H1 (cell line): ENCODE data around the gene ARHGAP5. TPM values are rescaled to one million over a fixed set of nuclear protein-coding genes. Genes with fewer than 3 reads are reported as not detected.

ENCODE experiments used
- CTCF ChIA-PET: fragments of 300-600 bp; sonication (Branson Sonifier 250); formaldehyde crosslinking; loops from one replicate; lab custom pipeline; 2021; ENCODE audit not compliant: partially characterized antibody; lab: Charles Lee
- POLR2A ChIA-PET: fragments of 300-600 bp; sonication (Branson Sonifier 250); formaldehyde crosslinking; loops from one replicate; lab custom pipeline; 2021; ENCODE audit warnings: inconsistent platforms; ENCODE audit not compliant: partially characterized antibody; lab: Charles Lee
- DNase-seq, 2 experiments: peaks; one replicate each; pipeline versions ENCODE4 v3.0.0 to v3.0.0-alpha.2; 2010 to 2022; ENCODE audit warnings: low spot score in 2 of 2, low read depth in 1 of 2, mixed read lengths in 1 of 2
- FAIRE-seq: peaks from 2 replicates; lab custom pipeline; 2011; peaks lifted over from hg19 to GRCh38; lab: Jason Lieb, UNC
- H2AFZ ChIP-seq: 2 replicates; pipeline ENCODE4 v1.8.1; 2012; ENCODE audit warnings: low read length, inconsistent platforms
- H2AK5ac ChIP-seq: 2 replicates; pipeline ENCODE4 v1.6.1; 2013; ENCODE audit warnings: low read depth, low read length
- H2BK120ac ChIP-seq: replicated peaks from 2 replicates; pipeline ENCODE3; 2013; ENCODE audit warnings: low read depth, low read length, inconsistent platforms
- H2BK12ac ChIP-seq: 2 replicates; pipeline ENCODE4 v1.6.1; 2013; ENCODE audit warnings: low read depth, low read length
- H2BK15ac ChIP-seq: 2 replicates; pipeline ENCODE4 v1.6.1; 2013; ENCODE audit warnings: low read length
- H2BK20ac ChIP-seq: 2 replicates; pipeline ENCODE4 v1.6.1; 2013; ENCODE audit warnings: low read length
- H2BK5ac ChIP-seq: 2 replicates; pipeline ENCODE4 v1.6.1; 2013; ENCODE audit warnings: low read depth, low read length
- H3K14ac ChIP-seq: 2 replicates; pipeline ENCODE4 v1.6.1; 2013; ENCODE audit warnings: inconsistent platforms; ENCODE audit not compliant: insufficient read length
- H3K18ac ChIP-seq: 2 replicates; pipeline ENCODE4 v1.6.1; 2013; ENCODE audit warnings: low read length; ENCODE audit errors: extremely low read depth
- H3K23ac ChIP-seq: 2 replicates; pipeline ENCODE4 v1.6.1; 2013; ENCODE audit warnings: inconsistent platforms; ENCODE audit not compliant: insufficient read length
- H3K23me2 ChIP-seq: 2 replicates; pipeline ENCODE4 v1.6.1; 2013; ENCODE audit warnings: low read depth, low read length
- H3K27ac ChIP-seq: 2 replicates; pipeline ENCODE4 v1.6.1; 2011; ENCODE audit warnings: low read depth, low read length, inconsistent platforms
- H3K27me3 ChIP-seq, 4 experiments: replicated peaks in 1 of 4; 1 replicate in 1 of 4; 2 replicates in 3 of 4; pipeline versions ENCODE4 v1.6.1 to v1.8.1; 2011 to 2013; ENCODE audit warnings: low read length in 3 of 4, mild to moderate bottlenecking in 3 of 4, inconsistent platforms in 2 of 4, mixed read lengths in 2 of 4, moderate library complexity in 1 of 4; ENCODE audit not compliant: control insufficient read depth in 3 of 4, insufficient read depth in 3 of 4; ENCODE audit errors: extremely low read depth in 1 of 4
- H3K36me3 ChIP-seq, 4 experiments: 2 replicates each; pipeline versions ENCODE4 v1.6.1 to v1.8.1; 2011 to 2013; ENCODE audit warnings: mild to moderate bottlenecking in 4 of 4, low read length in 3 of 4, moderate library complexity in 2 of 4, control low read depth in 1 of 4, inconsistent platforms in 1 of 4; ENCODE audit not compliant: insufficient read depth in 4 of 4, control insufficient read depth in 2 of 4
- H3K4ac ChIP-seq: replicated peaks from 2 replicates; pipeline ENCODE3; 2013; ENCODE audit warnings: low read length, low read depth, mixed read lengths, inconsistent platforms; ENCODE audit not compliant: insufficient read length
- H3K4me1 ChIP-seq, 4 experiments: replicated peaks in 1 of 4; 1 replicate in 1 of 4; 2 replicates in 3 of 4; pipeline versions ENCODE4 v1.6.1 to v1.8.1; 2011 to 2013; ENCODE audit warnings: low read length in 3 of 4, inconsistent platforms in 2 of 4, mixed read lengths in 1 of 4; ENCODE audit not compliant: insufficient read depth in 4 of 4, control insufficient read depth in 3 of 4
- H3K4me2 ChIP-seq, 2 experiments: 2 replicates each; pipeline versions ENCODE4 v1.6.1 to v1.8.1; 2011 to 2013; ENCODE audit warnings: low read depth in 2 of 2, low read length in 2 of 2, control low read depth in 1 of 2, inconsistent platforms in 1 of 2, mild to moderate bottlenecking in 1 of 2; ENCODE audit not compliant: insufficient read depth in 1 of 2
- H3K4me3 ChIP-seq, 4 experiments: fragments of 200-600, 300-600 bp in 1 of 4; sonication (generic), shearing (Covaris generic), sonication (Bioruptor Twin) in 1 of 4; 2 replicates each; pipeline versions ENCODE4 v1.5.1 to v1.8.1; 2011 to 2016; ENCODE audit warnings: low read length in 4 of 4, low read depth in 3 of 4, control low read depth in 2 of 4, inconsistent platforms in 2 of 4, mild to moderate bottlenecking in 2 of 4, mixed read lengths in 1 of 4, moderate library complexity in 1 of 4; ENCODE audit not compliant: insufficient read depth in 2 of 4; ENCODE audit errors: extremely low read depth in 1 of 4
- H3K56ac ChIP-seq: replicated peaks from 2 replicates; pipeline ENCODE3; 2013; ENCODE audit warnings: low read depth, mild to moderate bottlenecking, mixed read lengths, low read length, inconsistent platforms; ENCODE audit not compliant: insufficient read length
- H3K79me1 ChIP-seq: 2 replicates; pipeline ENCODE4 v1.6.1; 2013; ENCODE audit warnings: low read depth, low read length, control low read depth
- H3K79me2 ChIP-seq, 2 experiments: 2 replicates each; pipeline versions ENCODE4 v1.6.1 to v1.8.1; 2012 to 2013; ENCODE audit warnings: low read length in 2 of 2, mild to moderate bottlenecking in 2 of 2, inconsistent platforms in 1 of 2; ENCODE audit not compliant: insufficient read depth in 2 of 2, control insufficient read depth in 1 of 2
- H3K9ac ChIP-seq, 4 experiments: replicated peaks in 1 of 4; 1 replicate in 1 of 4; 2 replicates in 3 of 4; pipeline versions ENCODE4 v1.6.1 to v1.8.1; 2011 to 2013; ENCODE audit warnings: low read depth in 3 of 4, low read length in 3 of 4, control low read depth in 2 of 4, mild to moderate bottlenecking in 2 of 4, moderate library complexity in 2 of 4, inconsistent platforms in 1 of 4; ENCODE audit errors: extremely low read depth in 1 of 4
- H3K9me3 ChIP-seq, 2 experiments: 2 replicates each; pipeline versions ENCODE4 v1.6.1 to v1.8.1; 2012 to 2013; ENCODE audit warnings: mild to moderate bottlenecking in 2 of 2, moderate library complexity in 2 of 2, control low read depth in 1 of 2, inconsistent platforms in 1 of 2, low read depth in 1 of 2, low read length in 1 of 2, mixed read lengths in 1 of 2; ENCODE audit not compliant: insufficient read depth in 2 of 2
- H4K20me1 ChIP-seq, 2 experiments: replicated peaks in 1 of 2; 2 replicates each; pipeline versions ENCODE3 to v1.8.1; 2011 to 2013; ENCODE audit warnings: inconsistent platforms in 2 of 2, low read length in 2 of 2, mild to moderate bottlenecking in 1 of 2; ENCODE audit not compliant: insufficient read depth in 2 of 2, control insufficient read depth in 1 of 2
- H4K5ac ChIP-seq: 2 replicates; pipeline ENCODE4 v1.6.1; 2013; ENCODE audit warnings: low read length, low read depth, mixed read lengths, inconsistent platforms; ENCODE audit not compliant: insufficient read length
- H4K8ac ChIP-seq: 2 replicates; pipeline ENCODE4 v1.8.0; 2013; ENCODE audit warnings: mild to moderate bottlenecking, moderate library complexity, low read length, inconsistent platforms; ENCODE audit not compliant: insufficient read depth; ENCODE audit errors: extremely low read depth
- H4K91ac ChIP-seq: replicated peaks from 2 replicates; pipeline ENCODE3; 2013; ENCODE audit warnings: low read length, mixed read lengths, inconsistent platforms; ENCODE audit not compliant: insufficient read length
- NRF1 ChIP-seq: IDR thresholded peaks from 2 replicates; pipeline ENCODE4 v1.6.1; 2011; ENCODE audit warnings: mild to moderate bottlenecking, low read depth, low read length, improper control_type of control experiment
- WGBS, 2 experiments: shearing (Covaris generic) in 1 of 2; methylation state at CpG; one replicate each; pipeline versions ENCODE4 v1.1.6 to v1.1.7; 2013 to 2015; ENCODE audit warnings: low lambda C conversion rate in 2 of 2, mixed read lengths in 2 of 2, inconsistent platforms in 1 of 2, low coverage in 1 of 2, missing lambda C conversion rate in 1 of 2; ENCODE audit not compliant: insufficient replicate concordance in 2 of 2, insufficient coverage in 1 of 2, insufficient read length in 1 of 2; ENCODE audit errors: extremely low coverage in 1 of 2, missing lambda C conversion rate in 1 of 2; 5-methylcytosine and 5-hydroxymethylcytosine counted together
- polyA plus RNA-seq, 7 experiments: library from polyadenylated mRNA; depleted of rRNA in 3 of 7; stranded (reverse) in 5 of 7; unstranded in 2 of 7; fragments of >200 nt in 5 of 7; fragments of 200-250 nt in 2 of 7; gene quantifications; 1 replicate in 5 of 7; 2 replicates in 1 of 7; 4 replicates in 1 of 7; pipeline versions ENCODE4 v1.2.1 to v1.2.3, GENCODE V29; 2011 to 2013; ENCODE audit warnings: missing spikeins in 2 of 7, mixed read lengths in 2 of 7
- total RNA-seq: library from RNA; stranded (reverse); fragmentation: NEBNext Ultra II Directional; extraction: Animal tissue kit (Norgen Biotek cat#: 25700); gene quantifications from 2 replicates; pipeline ENCODE4 v1.2.1, GENCODE V29; 2021

The ARHGAP5 gene
- total and polyA plus RNA-seq, 2 of the 8 experiments (the other 6 are each of a cell fraction or from before 2014, with no cell fraction given), result 7.8 to 77.3 TPM

- Histone ChIP-seq H2AK5ac (no peak overlapping the region), H2BK12ac (no peak overlapping the region), H3K9ac (no peak overlapping the region), H3K23ac (no peak overlapping the region), H2BK20ac (no peak overlapping the region), H3K14ac (no peak overlapping the region), H4K8ac (no peak overlapping the region), H3K18ac (no peak overlapping the region), H4K91ac (no peak overlapping the region), H3K4me1 (no peaks in the 10 kb centered on the region; a peak in 1 of 7 replicates), H2BK5ac (no peak overlapping the region), H3K4me3 (no peak overlapping the region), H3K23me2 (no peaks in the 10 kb centered on the region), H3K4ac (no peak overlapping the region), H3K4me2 (no peak overlapping the region), H2AFZ (no peak overlapping the region), H4K5ac (no peak overlapping the region), H2BK120ac (no peak overlapping the region), H3K79me2 (peaks cover 0 to 91% of the 10 kb centered on the region in 2 experiments; a peak in 2 of 4 replicates), H2BK15ac (no peak overlapping the region), H3K56ac (no peak overlapping the region), H3K9me3 (no peaks in the 10 kb centered on the region), H3K27ac (no peak overlapping the region), H4K20me1 (no peaks in the 10 kb centered on the region), H3K79me1 (peaks cover 3% of the 10 kb centered on the region; the same call in 1 of the 2 replicates), H3K27me3 (no peaks in the 10 kb centered on the region), H3K36me3 (peaks cover 0 to 8% (median 0%) of the 10 kb centered on the region in 4 experiments; a peak in 2 of 8 replicates)
- DNase-seq (no peak), FAIRE-seq (no peak)
- WGBS, 2 experiments, result 91% methylated on average over 5 of the region's 5 CpGs; no CpG with 5 or more reads in 1 of the 2 experiments
- POLR2A ChIA-PET, result no interaction called here
- CTCF ChIA-PET, result no interaction called here
- TF ChIP-seq NRF1, result no peak
These were observed 23.1 kb downstream of the ARHGAP5 start for GRCh38 chr14:32100175-32100574.
